Measurements from ENCODE around the gene UQCRC1. TPM values are rescaled to one million over a fixed set of nuclear protein-coding genes. Genes with fewer than 3 reads are reported as not detected.

Gene UQCRC1
- 147 and 314 TPM in 2 replicates for total RNA-seq (2014; rRNA removed; shearing (Covaris generic))

DNA sequence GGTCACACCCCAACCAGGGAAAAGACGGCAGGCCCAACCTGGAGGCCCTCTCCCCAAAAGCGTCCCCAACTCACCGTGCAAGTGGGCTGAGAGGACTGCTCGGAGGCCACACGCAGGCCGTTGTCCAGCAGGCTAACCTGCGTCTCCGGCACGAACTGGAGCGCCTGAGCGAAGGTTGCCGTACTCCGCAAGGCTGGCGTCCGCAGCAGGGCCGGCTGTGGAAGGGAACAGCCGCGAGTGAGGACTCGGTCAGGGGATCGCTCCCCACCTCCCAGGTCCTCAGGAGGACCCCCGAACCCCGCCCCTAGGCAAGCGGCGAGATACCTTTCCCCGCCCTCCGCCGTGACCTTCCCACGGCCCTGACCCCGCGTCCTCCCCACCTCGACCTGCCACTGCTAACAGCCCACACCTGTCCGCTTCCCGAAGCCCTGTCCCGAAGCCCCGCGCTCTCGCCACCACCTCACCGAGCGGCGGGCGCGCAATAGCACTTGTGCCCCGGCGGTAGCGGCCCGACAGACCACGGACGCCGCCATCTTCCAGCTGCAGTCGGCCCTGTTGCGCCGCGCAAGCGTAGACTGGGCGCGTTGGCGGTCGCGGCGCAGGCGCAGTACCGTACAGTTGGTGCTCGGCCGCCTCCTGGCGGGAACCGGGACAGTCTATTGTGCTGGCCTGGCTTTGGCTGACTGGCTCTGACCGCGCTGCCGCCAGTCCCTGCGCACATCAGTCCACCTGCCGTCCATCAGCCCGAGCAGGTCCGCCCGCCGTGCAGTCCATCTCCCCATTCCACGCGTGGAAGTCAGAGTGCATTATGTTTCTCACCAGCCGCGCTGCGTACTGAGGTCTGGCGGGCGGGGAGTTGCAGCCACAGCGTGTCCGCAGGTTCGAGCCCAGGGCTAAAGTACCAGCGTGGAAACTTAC, at the start of gene UQCRC1:
Gene UQCRC1 (minus strand): TSS at position 559 of the 918 bp plus-strand sequence. CDS start 26 bp downstream, at position 533.
- peak; percentile 85 for DNase-seq (ENCODE audit: low read depth)

DNA sequence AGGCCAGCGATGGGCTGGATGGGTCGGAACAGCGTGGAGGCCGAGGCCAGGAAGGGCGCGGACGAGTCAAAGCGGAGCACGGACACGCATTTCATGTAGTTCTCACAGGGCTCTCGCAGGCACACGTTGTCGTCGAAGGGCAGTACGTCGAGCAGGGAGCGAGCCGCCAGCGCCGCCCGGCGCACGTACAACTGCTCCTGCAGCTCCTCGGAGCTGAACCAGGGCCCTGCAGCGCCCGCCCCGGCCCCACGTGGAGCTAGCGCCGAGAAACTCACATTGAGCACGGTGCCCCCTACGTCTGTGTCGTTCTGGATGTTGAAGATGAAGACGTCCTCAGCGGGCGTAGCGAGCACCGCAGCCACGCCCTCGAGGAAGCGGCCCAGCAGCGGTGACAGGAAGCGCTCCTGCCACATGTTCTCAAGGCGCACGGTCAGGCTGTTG, 47.4 kb upstream of the UQCRC1 start:
- DNase-seq (ENCODE audit: low read depth): no peak

DNA sequence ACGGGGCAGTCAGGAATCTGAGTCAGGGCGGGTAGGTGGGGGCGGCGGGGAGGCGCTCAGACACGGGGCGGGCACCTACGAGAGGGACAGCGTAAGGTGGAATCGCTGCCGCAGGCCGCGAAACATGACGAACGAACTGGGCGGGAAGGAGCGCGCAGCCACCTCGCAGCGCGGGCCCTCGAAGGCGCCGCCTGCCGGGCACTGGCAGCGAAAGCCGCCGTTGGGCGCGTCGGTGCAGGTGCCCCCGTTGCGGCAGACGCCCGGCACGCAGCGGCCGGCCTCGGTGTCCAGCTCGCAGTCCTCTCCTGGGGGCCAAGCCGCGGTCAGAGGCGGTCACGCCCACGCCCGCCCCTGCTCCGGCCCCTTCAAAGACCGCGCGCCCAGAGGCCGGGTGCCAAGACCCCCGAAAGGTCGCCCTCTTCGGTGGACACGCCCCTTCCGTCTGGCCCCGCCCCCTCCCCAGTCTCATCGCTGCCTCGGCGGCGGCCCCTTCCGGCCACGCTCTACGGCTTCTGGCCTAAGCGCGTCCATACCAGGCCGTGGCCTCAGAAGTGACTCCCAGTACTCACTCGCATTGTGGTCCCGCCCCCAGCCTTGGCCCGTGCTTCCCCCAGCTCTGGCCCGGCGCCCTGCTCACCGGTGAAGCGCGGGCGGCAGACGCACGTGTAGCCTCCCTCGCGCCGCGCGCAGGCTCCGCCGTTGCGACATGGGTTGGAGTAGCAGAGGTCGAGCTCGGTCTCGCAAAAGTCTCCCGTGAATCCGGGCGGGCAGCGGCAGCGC, 46.8 kb upstream of the UQCRC1 start:
- DNase-seq (ENCODE audit: low read depth): no peak

- DNase-seq (ENCODE audit: low read depth): no peak
Measured at GRCh38 chr3:48655606-48656005, 46.2 kb upstream of the UQCRC1 start.

- no peak for DNase-seq (ENCODE audit: low read depth)
Measured at GRCh38 chr3:48655063-48655462, 45.6 kb upstream of the UQCRC1 start.

GRCh38 chr3:48652923-48653715, 43.7 kb upstream of the UQCRC1 start:
- no peak for DNase-seq (ENCODE audit: low read depth)

DNA sequence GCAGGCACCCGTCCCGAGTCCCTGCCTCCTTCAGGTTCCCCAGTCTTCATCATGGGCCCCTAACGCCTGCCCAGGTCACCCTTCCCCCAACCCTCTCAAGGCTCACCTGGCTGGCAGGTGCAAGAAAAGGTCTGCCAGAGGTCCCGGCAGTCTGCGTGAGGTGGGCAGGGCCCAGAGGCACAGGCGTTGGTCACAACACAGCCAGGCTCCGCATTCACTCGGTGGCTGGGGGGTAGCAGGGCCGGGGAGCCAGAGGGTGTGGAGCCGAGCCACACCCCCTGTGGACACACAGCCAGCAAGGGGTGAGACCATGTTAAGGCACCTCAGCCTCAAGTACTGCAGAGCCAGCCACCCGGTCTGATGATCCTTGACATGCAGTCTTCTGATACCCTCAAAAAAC, 42.3 kb upstream of the UQCRC1 start:
- DNase-seq (ENCODE audit: low read depth): no peak

- no peak for DNase-seq (ENCODE audit: low read depth)
Measured at GRCh38 chr3:48650723-48651122, 41.3 kb upstream of the UQCRC1 start.

- no peak for DNase-seq (ENCODE audit: low read depth)
Measured at GRCh38 chr3:48648188-48648850, 38.9 kb upstream of the UQCRC1 start.

DNA sequence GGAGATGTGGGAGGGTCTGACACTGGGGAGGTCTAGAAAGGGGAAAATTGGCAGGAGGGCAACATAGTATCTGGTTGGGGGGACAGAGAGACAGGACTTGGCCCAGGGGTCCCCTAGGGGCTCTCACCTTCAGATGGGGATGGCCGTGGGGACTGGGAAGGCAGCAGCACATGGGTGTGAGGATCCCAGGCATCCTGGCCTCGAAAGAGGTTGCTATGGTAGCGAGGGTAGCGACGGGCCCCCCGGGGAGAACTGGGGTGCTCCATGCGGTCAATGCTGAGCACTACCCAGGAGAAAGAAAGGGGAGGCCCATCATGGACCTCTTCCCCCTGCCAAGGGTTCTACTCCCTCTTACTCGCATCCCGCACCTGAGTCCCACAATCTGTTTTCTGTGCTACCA, 38.3 kb upstream of the UQCRC1 start:
- DNase-seq (ENCODE audit: low read depth): no peak

- DNase-seq (ENCODE audit: low read depth): no peak
Measured at GRCh38 chr3:48644898-48645760, 35.7 kb upstream of the UQCRC1 start.

GRCh38 chr3:48642605-48643004, 33.2 kb upstream of the UQCRC1 start:
- no peak for DNase-seq (ENCODE audit: low read depth)

GRCh38 chr3:48641396-48641795, 31.9 kb upstream of the UQCRC1 start:
- DNase-seq (ENCODE audit: low read depth): no peak

DNA sequence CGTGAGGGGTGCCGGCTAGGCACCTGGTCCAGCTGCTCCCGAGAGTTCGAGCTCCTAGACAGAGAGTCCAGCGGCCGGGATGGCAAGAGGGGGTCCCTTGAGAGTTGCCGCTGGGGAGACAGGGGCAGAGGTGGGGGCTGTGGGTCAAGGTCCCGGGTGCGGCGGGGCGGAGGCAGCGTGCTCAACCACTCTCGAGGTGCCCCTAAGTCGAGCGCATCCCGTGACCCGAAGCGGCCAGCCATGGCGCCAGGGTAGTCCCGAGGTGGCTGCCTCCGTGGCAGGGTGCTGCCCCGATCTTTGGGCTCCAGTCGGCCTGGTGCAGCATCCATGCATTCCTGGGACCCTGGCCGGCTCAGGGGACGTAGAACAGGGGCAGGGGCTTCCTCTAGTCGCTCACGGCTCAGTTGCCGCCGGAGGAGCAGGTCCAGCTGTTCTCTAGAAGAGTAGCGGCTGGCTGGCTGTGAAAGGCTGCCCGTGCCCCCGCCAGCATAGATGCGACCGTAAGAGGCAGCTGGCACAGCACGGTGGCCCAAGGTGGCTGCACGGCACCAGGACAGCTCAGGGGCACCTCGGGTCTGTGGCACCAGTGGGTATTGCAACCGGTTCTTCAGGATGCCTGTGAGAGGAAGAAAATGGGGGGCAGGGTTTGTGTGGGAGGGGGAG, 30.6 kb upstream of the UQCRC1 start:
- DNase-seq (ENCODE audit: low read depth): no peak

DNA sequence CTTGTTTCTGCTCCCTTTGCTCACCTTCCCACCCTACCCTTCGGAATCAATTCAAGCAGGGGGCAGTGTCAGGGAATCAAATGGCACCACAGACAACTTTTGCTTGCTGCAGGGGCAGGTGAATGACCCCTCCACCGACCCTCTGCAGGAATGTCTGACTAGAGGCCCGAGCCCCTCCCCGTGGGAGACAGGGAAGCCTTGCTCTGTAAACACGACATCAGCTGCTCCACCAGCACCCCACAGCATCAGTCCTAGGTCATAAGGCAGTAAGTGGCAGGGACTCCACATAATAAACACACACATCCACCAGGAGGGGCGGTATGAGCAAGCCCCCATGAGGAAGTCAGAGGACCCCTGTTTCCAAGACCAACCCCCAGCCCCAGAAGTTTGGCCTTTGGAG, 27.9 kb upstream of the UQCRC1 start:
- no peak for DNase-seq (ENCODE audit: low read depth)

DNA sequence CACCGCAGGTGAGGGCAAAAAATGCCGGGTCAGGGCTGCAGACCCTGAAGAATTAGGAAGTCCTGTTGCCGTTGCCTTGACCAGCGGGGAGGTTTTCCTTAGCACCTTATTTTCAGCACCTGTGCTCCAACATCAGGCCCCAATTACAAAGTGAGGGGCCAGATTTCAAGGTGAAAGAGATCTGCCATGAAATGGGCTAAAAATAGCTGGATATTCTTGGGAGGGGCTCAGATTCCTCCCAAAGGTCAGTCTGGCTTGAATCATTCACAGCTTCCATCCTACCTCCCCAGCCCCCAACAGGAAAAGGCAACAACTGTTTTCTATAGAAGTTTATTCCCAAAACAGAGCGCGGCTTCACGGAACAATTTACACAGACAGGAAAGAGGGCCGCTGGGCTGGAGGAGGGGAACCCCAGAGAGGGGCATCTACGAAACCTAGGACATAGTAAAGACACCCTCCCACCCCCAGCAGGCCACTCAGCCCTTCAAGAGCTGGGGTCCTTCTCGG, 26.8 kb upstream of the UQCRC1 start:
- no peak for DNase-seq (ENCODE audit: low read depth)

- DNase-seq (ENCODE audit: low read depth): peak; percentile 93
Measured at GRCh38 chr3:48635222-48636021, 26.0 kb upstream of the UQCRC1 start, which contains the start of gene SLC26A6. Gene SLC26A6, minus strand, starts transcription at chr3:48635461. Its CDS starts 68 bp downstream, at chr3:48635393.

DNA sequence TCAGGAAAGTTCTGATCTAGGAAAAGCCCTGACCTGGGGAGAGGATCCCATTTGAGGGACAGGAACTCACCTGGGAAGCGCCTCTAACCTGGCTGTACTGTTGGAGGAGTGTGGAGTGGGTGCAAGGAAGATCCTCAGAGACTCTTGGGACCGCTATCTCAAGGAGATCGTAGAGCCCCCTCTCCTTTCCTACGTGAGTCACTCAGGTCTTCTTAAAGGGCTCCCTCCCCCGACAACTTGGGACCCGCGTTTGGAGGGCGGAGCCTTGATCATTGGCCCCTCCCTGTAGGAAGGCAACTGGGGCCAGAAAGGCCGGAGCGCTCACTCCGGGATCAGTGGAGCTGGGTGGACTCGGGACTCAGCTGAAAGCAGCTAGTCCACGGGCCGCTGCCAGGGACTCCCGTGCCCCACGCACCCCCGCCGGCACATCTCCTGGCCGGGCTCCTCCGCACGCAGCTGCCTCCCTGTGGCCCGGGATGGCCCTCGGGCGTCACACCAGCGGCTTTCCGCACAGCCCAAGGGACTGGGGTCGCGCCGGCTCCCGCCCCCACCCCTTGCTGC, 25.3 kb upstream of the UQCRC1 start:
- peak; percentile 62 for DNase-seq (ENCODE audit: low read depth)
